ENCODE results near the gene RBKS. TPM values are rescaled to one million over a fixed set of nuclear protein-coding genes. Genes with fewer than 3 reads are reported as not detected.

The RBKS gene
- total RNA-seq, 1 donor from 2014 or later = 0.83 TPM

GRCh38 chr2:27863146-27863545 is 27.0 kb downstream of the RBKS start:
- Mint-ChIP-seq H3K4me1 (ENCODE audit: unreplicated experiment) (peaks cover 6% of the 10 kb centered on the region), H3K27ac (ENCODE audit: unreplicated experiment) (no peak overlapping the region), H3K27me3 (ENCODE audit: unreplicated experiment) (no peaks in the 10 kb centered on the region), H3K4me3 (ENCODE audit: unreplicated experiment) (no peak overlapping the region), H3K9me3 (ENCODE audit: unreplicated experiment) (peaks cover 3% of the 10 kb centered on the region), H3K36me3 (ENCODE audit: unreplicated experiment) (no peaks in the 10 kb centered on the region)
- no peak for TF ChIP-seq CTCF (IDR thresholded peaks at IDR 0.05)
- no peak for DNase-seq (ENCODE audit: extremely low spot score, unreplicated experiment)

- peaks cover 2% of the 10 kb centered on the region for H3K36me3 Mint-ChIP-seq (ENCODE audit: unreplicated experiment)
- peaks cover 7% of the 10 kb centered on the region for H3K4me1 Mint-ChIP-seq (ENCODE audit: unreplicated experiment)
- no peak overlapping the region for H3K27ac Mint-ChIP-seq (ENCODE audit: unreplicated experiment)
- DNase-seq (ENCODE audit: extremely low spot score, unreplicated experiment) = no peak
- no peaks in the 10 kb centered on the region for H3K27me3 Mint-ChIP-seq (ENCODE audit: unreplicated experiment)
- no peak for TF ChIP-seq CTCF (IDR thresholded peaks at IDR 0.05)
- peaks cover 13% of the 10 kb centered on the region for H3K9me3 Mint-ChIP-seq (ENCODE audit: unreplicated experiment)
- H3K4me3 Mint-ChIP-seq (ENCODE audit: unreplicated experiment) = no peak overlapping the region
Observed at GRCh38 chr2:27860111-27860510, 30.1 kb downstream of the RBKS start.

- TF ChIP-seq CTCF (IDR thresholded peaks at IDR 0.05) = no peak
- H3K4me3 Mint-ChIP-seq (ENCODE audit: unreplicated experiment) = no peak overlapping the region
- no peaks in the 10 kb centered on the region for H3K27me3 Mint-ChIP-seq (ENCODE audit: unreplicated experiment)
- peaks cover 13% of the 10 kb centered on the region for H3K9me3 Mint-ChIP-seq (ENCODE audit: unreplicated experiment)
- peaks cover 2% of the 10 kb centered on the region for H3K36me3 Mint-ChIP-seq (ENCODE audit: unreplicated experiment)
- H3K27ac Mint-ChIP-seq (ENCODE audit: unreplicated experiment) = no peak overlapping the region
- H3K4me1 Mint-ChIP-seq (ENCODE audit: unreplicated experiment) = peaks cover 7% of the 10 kb centered on the region
- DNase-seq (ENCODE audit: extremely low spot score, unreplicated experiment) = no peak
Observed at GRCh38 chr2:27857417-27858172, 32.6 kb downstream of the RBKS start.

- H3K4me1 Mint-ChIP-seq (ENCODE audit: unreplicated experiment) = peaks cover 7% of the 10 kb centered on the region
- no peak overlapping the region for H3K27ac Mint-ChIP-seq (ENCODE audit: unreplicated experiment)
- peaks cover 2% of the 10 kb centered on the region for H3K36me3 Mint-ChIP-seq (ENCODE audit: unreplicated experiment)
- H3K4me3 Mint-ChIP-seq (ENCODE audit: unreplicated experiment) = no peak overlapping the region
- peaks cover 13% of the 10 kb centered on the region for H3K9me3 Mint-ChIP-seq (ENCODE audit: unreplicated experiment)
- no peak for TF ChIP-seq CTCF (IDR thresholded peaks at IDR 0.05)
- DNase-seq (ENCODE audit: extremely low spot score, unreplicated experiment) = no peak
- no peaks in the 10 kb centered on the region for H3K27me3 Mint-ChIP-seq (ENCODE audit: unreplicated experiment)
Observed at GRCh38 chr2:27856956-27857355, 33.2 kb downstream of the RBKS start.

- no peak for DNase-seq (ENCODE audit: extremely low spot score, unreplicated experiment)
- TF ChIP-seq CTCF (IDR thresholded peaks at IDR 0.05) = no peak
- H3K4me3 Mint-ChIP-seq (ENCODE audit: unreplicated experiment) = no peak overlapping the region
- H3K27me3 Mint-ChIP-seq (ENCODE audit: unreplicated experiment) = no peaks in the 10 kb centered on the region
- H3K36me3 Mint-ChIP-seq (ENCODE audit: unreplicated experiment) = peaks cover 2% of the 10 kb centered on the region
- peaks cover 7% of the 10 kb centered on the region for H3K4me1 Mint-ChIP-seq (ENCODE audit: unreplicated experiment)
- H3K9me3 Mint-ChIP-seq (ENCODE audit: unreplicated experiment) = peaks cover 13% of the 10 kb centered on the region
- no peak overlapping the region for H3K27ac Mint-ChIP-seq (ENCODE audit: unreplicated experiment)
Observed at GRCh38 chr2:27856386-27856785, 33.8 kb downstream of the RBKS start.
